HepG2 (cell line): ENCODE data around the gene HK2. TPM values are rescaled to one million over a fixed set of nuclear protein-coding genes. Genes with fewer than 3 reads are reported as not detected.
"Not testable (repeated sequence)": the region's sequence is repeated elsewhere in the genome, so short reads cannot be mapped to it uniquely, and the experiment has no call there.

Experiments used
- ATF4 ChIP-seq, 2 experiments: fragments of 450-650 bp in 1 of 2; sonication (generic) in 1 of 2; formaldehyde crosslinking; IDR thresholded peaks; 2 replicates each; pipeline versions ENCODE4 v1.5.0 to v1.8.0; 2020 to 2022; ENCODE audit warnings: mild to moderate bottlenecking in 1 of 2, missing genetic modification reagents in 1 of 2
- ATF7-NPFF ChIP-seq: sonication (generic); formaldehyde crosslinking; IDR thresholded peaks from 2 replicates; pipeline ENCODE4 v1.8.1; 2023; ENCODE audit warnings: mild to moderate bottlenecking, low read depth, missing genetic modification reagents, moderate library complexity
- CREB3 ChIP-seq: sonication (generic); formaldehyde crosslinking; IDR thresholded peaks from 2 replicates; pipeline ENCODE4 v1.5.0; 2020; ENCODE audit warnings: missing genetic modification reagents
- DBP ChIP-seq: sonication (generic); formaldehyde crosslinking; IDR thresholded peaks from 2 replicates; pipeline ENCODE4 v1.4.0; 2020; ENCODE audit warnings: missing genetic modification reagents; ENCODE audit errors: not compliant biosample characterization
- RBM39 ChIP-seq: fragments of 200-400 bp; formaldehyde crosslinking; IDR thresholded peaks from one replicate; pipeline ENCODE4 v1.6.1; 2018; ENCODE audit warnings: antibody characterized with exemption, mild to moderate bottlenecking, low read depth, low read length; ENCODE audit not compliant: poor library complexity, severe bottlenecking
- SOX13 ChIP-seq, 3 experiments: fragments of 450-650 bp in 1 of 3; sonication (generic) in 1 of 3; formaldehyde crosslinking in 1 of 3; IDR thresholded peaks in 2 of 3; conservative IDR thresholded peaks in 1 of 3; 2 replicates each; pipeline versions ENCODE4 v1.5.0 to v1.6.1; 2016 to 2020; ENCODE audit warnings: antibody characterized with exemption in 1 of 3, mild to moderate bottlenecking in 1 of 3, missing compliant biosample characterization in 1 of 3, missing genetic modification reagents in 1 of 3, moderate library complexity in 1 of 3
- SRY ChIP-seq: sonication (generic); formaldehyde crosslinking; IDR thresholded peaks from 2 replicates; pipeline ENCODE4 v1.8.0; 2022; ENCODE audit warnings: mild to moderate bottlenecking, missing genetic modification reagents
- TGIF2 ChIP-seq: IDR thresholded peaks from 2 replicates; pipeline ENCODE4 v1.6.1; 2016; ENCODE audit warnings: control low read depth, missing compliant biosample characterization
- ZFP37 ChIP-seq: sonication (generic); formaldehyde crosslinking; IDR thresholded peaks from 2 replicates; pipeline ENCODE4 v1.4.0; 2020; ENCODE audit warnings: missing genetic modification reagents, borderline replicate concordance
- ZFP91 ChIP-seq: sonication (generic); formaldehyde crosslinking; IDR thresholded peaks from 2 replicates; pipeline ENCODE4 v1.9.0; 2022; ENCODE audit warnings: missing genetic modification reagents, mild to moderate bottlenecking, borderline replicate concordance
- ZNF263 ChIP-seq: sonication (generic); formaldehyde crosslinking; IDR thresholded peaks from 2 replicates; pipeline ENCODE4 v1.4.0; 2020; ENCODE audit warnings: missing genetic modification reagents
- ZNF329 ChIP-seq: sonication (generic); formaldehyde crosslinking; IDR thresholded peaks from 2 replicates; pipeline ENCODE4 v1.9.0; 2021; ENCODE audit warnings: low read depth, mild to moderate bottlenecking, missing genetic modification reagents
- ZNF543 ChIP-seq: sonication (generic); formaldehyde crosslinking; IDR thresholded peaks from 2 replicates; pipeline ENCODE4 v1.4.0; 2020; ENCODE audit warnings: mild to moderate bottlenecking, missing genetic modification reagents
- ZNF550 ChIP-seq: sonication (generic); formaldehyde crosslinking; IDR thresholded peaks from 2 replicates; pipeline ENCODE4 v1.4.0; 2020; ENCODE audit warnings: mild to moderate bottlenecking, missing genetic modification reagents, borderline replicate concordance
- ZNF558 ChIP-seq: sonication (generic); formaldehyde crosslinking; IDR thresholded peaks from 2 replicates; pipeline ENCODE4 v1.9.0; 2022; ENCODE audit warnings: mild to moderate bottlenecking, missing genetic modification reagents, borderline replicate concordance
- ZNF609 ChIP-seq: sonication (generic); formaldehyde crosslinking; IDR thresholded peaks from 2 replicates; pipeline ENCODE4 v1.4.0; 2020; ENCODE audit warnings: mild to moderate bottlenecking, missing genetic modification reagents, borderline replicate concordance
- ZSCAN31 ChIP-seq: sonication (generic); formaldehyde crosslinking; IDR thresholded peaks from 2 replicates; pipeline ENCODE4 v1.5.0; 2020; ENCODE audit warnings: low read depth, mild to moderate bottlenecking, missing genetic modification reagents
- polyA plus RNA-seq, 8 experiments: library from polyadenylated mRNA; depleted of rRNA in 3 of 8; stranded (reverse) in 7 of 8; unstranded in 1 of 8; fragments of >200 nt; fragmentation: Illumina TruSeq in 4 of 8; extraction: Trizol in 4 of 8; gene quantifications; 2 replicates each; pipeline versions ENCODE4 v1.2.1 to v1.2.3, GENCODE V29; 2011 to 2016; ENCODE audit warnings: low read depth in 4 of 8, missing spikeins in 1 of 8, mixed read lengths in 1 of 8; ENCODE audit not compliant: insufficient read depth in 1 of 8
- total RNA-seq, 5 experiments: library from RNA; depleted of rRNA; stranded (reverse); fragments of >200 nt; fragmentation: Illumina TruSeq; extraction: Trizol; gene quantifications; 2 replicates each; pipeline ENCODE4 v1.2.3, GENCODE V29; 2016; ENCODE audit warnings: low read depth in 1 of 5

HK2 gene
- total and polyA plus RNA-seq, 2 of the 13 experiments (the other 11 are each of a cell fraction or from before 2014, with no cell fraction given) = 13.2 to 101 TPM

GRCh38 chr2:74834234-74834791 lies 386 bp downstream of the HK2 start (continued):
- TF ChIP-seq RBM39 = peak; percentile 34
- 0 out of 2 replicates have a peak, but pooled peaks have one; percentile 15 for TF ChIP-seq ZNF543 (CRISPR knock-in tag)
- 0 out of 2 replicates have a peak, but pooled peaks have one; percentile 85 for TF ChIP-seq ZNF558 (CRISPR knock-in tag)
- TF ChIP-seq TGIF2 (CRISPR knock-in tag) = 0 out of 2 replicates have a peak, but pooled peaks have one; percentile 7
- TF ChIP-seq CREB3 (CRISPR knock-in tag) = peak; percentile 20
- TF ChIP-seq ATF7-NPFF (CRISPR knock-in tag) = peak; percentile 7; the same call in 1 of the 2 replicates
- 0 out of 2 replicates have a peak, but pooled peaks have one; percentile 39 for TF ChIP-seq ZNF550 (CRISPR knock-in tag)
- peak; percentile 67 for TF ChIP-seq DBP (CRISPR knock-in tag)
- 0 out of 2 replicates have a peak, but pooled peaks have one; percentile 80 for TF ChIP-seq ZFP91 (CRISPR knock-in tag)
- TF ChIP-seq SOX13 (IDR thresholded peaks at IDR 0.05) = not testable (repeated sequence)
- 0 out of 4 replicates have a peak, but pooled peaks of 1 of the 2 experiments have one; percentile 0 for TF ChIP-seq SOX13 (CRISPR knock-in tag; conservative IDR thresholded peaks at IDR 0.05 in 1 of 2, IDR thresholded peaks at IDR 0.05 in 1 of 2)
- TF ChIP-seq ZNF329 (CRISPR knock-in tag) = 0 out of 2 replicates have a peak, but pooled peaks have one; percentile 14
- TF ChIP-seq SRY = 0 out of 2 replicates have a peak, but pooled peaks have one; percentile 19
- peak; percentile 43; the same call in 1 of the 2 replicates for TF ChIP-seq ZFP37 (CRISPR knock-in tag)
- peak in 1 of 2 experiments; percentile 2; a peak in 1 of 4 replicates for TF ChIP-seq ATF4 (CRISPR knock-in tag; IDR thresholded peaks at IDR 0.05)
- peak; percentile 42 for TF ChIP-seq ZSCAN31
- peak; percentile 35; the same call in 1 of the 2 replicates for TF ChIP-seq ZNF609 (CRISPR knock-in tag)
- TF ChIP-seq ZNF263 (CRISPR knock-in tag) = peak; percentile 44; the same call in 1 of the 2 replicates
